NCI-H1694 (cell line): Measurements from ENCODE around the gene DOCK4.

Source experiments
- DNase-seq: peaks from one replicate; lab custom pipeline; 2025; lab: John Stamatoyannopoulos, UW

Gene DOCK4

GRCh38 chr7:111760043-111760442, 446.2 kb downstream of the DOCK4 start:
- no peak for DNase-seq

- DNase-seq: no peak
Measured at GRCh38 chr7:111758332-111758731, 447.9 kb downstream of the DOCK4 start.

- no peak for DNase-seq
Measured at GRCh38 chr7:111756687-111757178, 449.5 kb downstream of the DOCK4 start.

- no peak for DNase-seq
Measured at GRCh38 chr7:111755383-111755782, 450.8 kb downstream of the DOCK4 start.

GRCh38 chr7:111753968-111754367, 452.2 kb downstream of the DOCK4 start:
- DNase-seq: no peak

- DNase-seq: peak; percentile 64
Measured at GRCh38 chr7:111752022-111752582, 454.1 kb downstream of the DOCK4 start.

GRCh38 chr7:111750878-111751277, 455.3 kb downstream of the DOCK4 start:
- no peak for DNase-seq

- no peak for DNase-seq
Measured at GRCh38 chr7:111750228-111750627, 456.0 kb downstream of the DOCK4 start.

- DNase-seq: no peak
Measured at GRCh38 chr7:111749625-111750024, 456.6 kb downstream of the DOCK4 start.

GRCh38 chr7:111747718-111748117, 458.5 kb downstream of the DOCK4 start:
- DNase-seq: no peak

GRCh38 chr7:111746950-111747349, 459.2 kb downstream of the DOCK4 start:
- no peak for DNase-seq

- no peak for DNase-seq
Measured at GRCh38 chr7:111744501-111745155, 461.6 kb downstream of the DOCK4 start.

- no peak for DNase-seq
Measured at GRCh38 chr7:111743244-111743847, 462.9 kb downstream of the DOCK4 start.

GRCh38 chr7:111741811-111742240, 464.4 kb downstream of the DOCK4 start:
- DNase-seq: peak; percentile 77

- DNase-seq: no peak
Measured at GRCh38 chr7:111740942-111741341, 465.3 kb downstream of the DOCK4 start.

- no peak for DNase-seq
Measured at GRCh38 chr7:111736552-111736874, 469.7 kb downstream of the DOCK4 start.

- peak; percentile 77 for DNase-seq
Measured at GRCh38 chr7:111735661-111736551, 470.3 kb downstream of the DOCK4 start.

- DNase-seq: no peak
Measured at GRCh38 chr7:111734954-111735660, 471.1 kb downstream of the DOCK4 start.

- no peak for DNase-seq
Measured at GRCh38 chr7:111732923-111733322, 473.3 kb downstream of the DOCK4 start.

GRCh38 chr7:111730476-111731300, 475.5 kb downstream of the DOCK4 start:
- peak; percentile 19 for DNase-seq

GRCh38 chr7:111730057-111730456, 476.1 kb downstream of the DOCK4 start:
- DNase-seq: no peak
